ENCODE data around the gene DGKE.

The DGKE gene

GRCh38 chr17:56870081-56870651, 36.2 kb downstream of the DGKE start:
- Histone ChIP-seq H4K8ac (ENCODE audit: low read depth, low read length) (no peak overlapping the region), H3K27ac (ENCODE audit: low read depth, low read length) (no peak overlapping the region), H2BK120ac (ENCODE audit: low read depth, low read length) (no peak overlapping the region), H3K79me1 (ENCODE audit: low read length) (no peaks in the 10 kb centered on the region), H3K4ac (ENCODE audit: low read depth, low read length) (no peak overlapping the region), H3K4me3 (ENCODE audit: low read length) (no peak overlapping the region), H2BK15ac (replicated peaks; ENCODE audit: low read depth) (no peak overlapping the region), H3K4me2 (ENCODE audit: low read length) (no peak overlapping the region), H3K56ac (ENCODE audit: low read length) (no peak overlapping the region), H4K5ac (ENCODE audit: low read length) (no peak overlapping the region), H2AK5ac (ENCODE audit: low read length) (no peak overlapping the region), H3K23ac (ENCODE audit: low read length) (no peak overlapping the region), H3K9ac (ENCODE audit: low read length) (no peak overlapping the region), H3K36me3 (ENCODE audit: control insufficient read depth, insufficient read depth, low read length) (no peaks in the 10 kb centered on the region), H3K27me3 (ENCODE audit: insufficient read depth, low read length, poor library complexity) (no peaks in the 10 kb centered on the region), H3K4me1 (ENCODE audit: control insufficient read depth, low read depth, low read length) (no peaks in the 10 kb centered on the region), H3K18ac (ENCODE audit: low read length) (no peak overlapping the region), H2BK5ac (ENCODE audit: low read length) (no peak overlapping the region), H3K79me2 (ENCODE audit: control insufficient read depth, insufficient read depth, low read length) (no peaks in the 10 kb centered on the region)
- no CpG with 5 or more reads among the region's 4 CpGs for whole genome bisulfite sequencing (ENCODE audit: extremely low coverage, insufficient coverage, low lambda C conversion rate)
- no peak for DNase-seq

- H3K27ac ChIP-seq (ENCODE audit: low read depth, low read length): no peak overlapping the region
- no peak overlapping the region for H4K8ac ChIP-seq (ENCODE audit: low read depth, low read length)
- no peak overlapping the region for H3K9ac ChIP-seq (ENCODE audit: low read length)
- H2BK15ac ChIP-seq (replicated peaks; ENCODE audit: low read depth): no peak overlapping the region
- H3K79me2 ChIP-seq (ENCODE audit: control insufficient read depth, insufficient read depth, low read length): no peaks in the 10 kb centered on the region
- H3K23ac ChIP-seq (ENCODE audit: low read length): no peak overlapping the region
- H2BK5ac ChIP-seq (ENCODE audit: low read length): no peak overlapping the region
- no peak overlapping the region for H3K56ac ChIP-seq (ENCODE audit: low read length)
- no peak overlapping the region for H3K4me3 ChIP-seq (ENCODE audit: low read length)
- no peak overlapping the region for H2BK120ac ChIP-seq (ENCODE audit: low read depth, low read length)
- no peak overlapping the region for H4K5ac ChIP-seq (ENCODE audit: low read length)
- WGBS (ENCODE audit: extremely low coverage, insufficient coverage, low lambda C conversion rate): no CpG with 5 or more reads among the region's 7 CpGs
- H3K4ac ChIP-seq (ENCODE audit: low read depth, low read length): no peak overlapping the region
- H3K36me3 ChIP-seq (ENCODE audit: control insufficient read depth, insufficient read depth, low read length): no peaks in the 10 kb centered on the region
- no peak overlapping the region for H3K4me2 ChIP-seq (ENCODE audit: low read length)
- DNase-seq: no peak
- no peaks in the 10 kb centered on the region for H3K27me3 ChIP-seq (ENCODE audit: insufficient read depth, low read length, poor library complexity)
- no peak overlapping the region for H3K18ac ChIP-seq (ENCODE audit: low read length)
- H2AK5ac ChIP-seq (ENCODE audit: low read length): no peak overlapping the region
- no peaks in the 10 kb centered on the region for H3K4me1 ChIP-seq (ENCODE audit: control insufficient read depth, low read depth, low read length)
- no peaks in the 10 kb centered on the region for H3K79me1 ChIP-seq (ENCODE audit: low read length)
Observed at GRCh38 chr17:56876766-56877179, 42.8 kb downstream of the DGKE start.

- H2BK5ac ChIP-seq (ENCODE audit: low read length): no peak overlapping the region
- H4K8ac ChIP-seq (ENCODE audit: low read depth, low read length): no peak overlapping the region
- H3K36me3 ChIP-seq (ENCODE audit: control insufficient read depth, insufficient read depth, low read length): no peaks in the 10 kb centered on the region
- H3K4me3 ChIP-seq (ENCODE audit: low read length): no peak overlapping the region
- no peaks in the 10 kb centered on the region for H3K27me3 ChIP-seq (ENCODE audit: insufficient read depth, low read length, poor library complexity)
- no peak overlapping the region for H3K27ac ChIP-seq (ENCODE audit: low read depth, low read length)
- no peak overlapping the region for H3K18ac ChIP-seq (ENCODE audit: low read length)
- no peak overlapping the region for H3K56ac ChIP-seq (ENCODE audit: low read length)
- H3K79me2 ChIP-seq (ENCODE audit: control insufficient read depth, insufficient read depth, low read length): no peaks in the 10 kb centered on the region
- H2BK15ac ChIP-seq (replicated peaks; ENCODE audit: low read depth): no peak overlapping the region
- no peak overlapping the region for H2BK120ac ChIP-seq (ENCODE audit: low read depth, low read length)
- no peak overlapping the region for H3K9ac ChIP-seq (ENCODE audit: low read length)
- no peak overlapping the region for H4K5ac ChIP-seq (ENCODE audit: low read length)
- no peak overlapping the region for H3K4me2 ChIP-seq (ENCODE audit: low read length)
- DNase-seq: no peak
- WGBS (ENCODE audit: extremely low coverage, insufficient coverage, low lambda C conversion rate): no CpG with 5 or more reads among the region's 7 CpGs
- H2AK5ac ChIP-seq (ENCODE audit: low read length): no peak overlapping the region
- H3K23ac ChIP-seq (ENCODE audit: low read length): no peak overlapping the region
- no peak overlapping the region for H3K4ac ChIP-seq (ENCODE audit: low read depth, low read length)
- no peaks in the 10 kb centered on the region for H3K79me1 ChIP-seq (ENCODE audit: low read length)
- H3K4me1 ChIP-seq (ENCODE audit: control insufficient read depth, low read depth, low read length): no peaks in the 10 kb centered on the region
Observed at GRCh38 chr17:56879280-56879679, 45.3 kb downstream of the DGKE start.

GRCh38 chr17:56880133-56880532, 46.2 kb downstream of the DGKE start:
- Histone ChIP-seq H3K23ac (ENCODE audit: low read length) (no peak overlapping the region), H2BK15ac (replicated peaks; ENCODE audit: low read depth) (no peak overlapping the region), H4K8ac (ENCODE audit: low read depth, low read length) (no peak overlapping the region), H3K4ac (ENCODE audit: low read depth, low read length) (no peak overlapping the region), H3K36me3 (ENCODE audit: control insufficient read depth, insufficient read depth, low read length) (no peaks in the 10 kb centered on the region), H3K4me3 (ENCODE audit: low read length) (no peak overlapping the region), H3K27me3 (ENCODE audit: insufficient read depth, low read length, poor library complexity) (no peaks in the 10 kb centered on the region), H2BK5ac (ENCODE audit: low read length) (no peak overlapping the region), H2BK120ac (ENCODE audit: low read depth, low read length) (no peak overlapping the region), H3K4me1 (ENCODE audit: control insufficient read depth, low read depth, low read length) (no peaks in the 10 kb centered on the region), H3K18ac (ENCODE audit: low read length) (no peak overlapping the region), H3K79me2 (ENCODE audit: control insufficient read depth, insufficient read depth, low read length) (no peaks in the 10 kb centered on the region), H3K27ac (ENCODE audit: low read depth, low read length) (no peak overlapping the region), H4K5ac (ENCODE audit: low read length) (no peak overlapping the region), H2AK5ac (ENCODE audit: low read length) (no peak overlapping the region), H3K56ac (ENCODE audit: low read length) (no peak overlapping the region), H3K4me2 (ENCODE audit: low read length) (no peak overlapping the region), H3K79me1 (ENCODE audit: low read length) (no peaks in the 10 kb centered on the region), H3K9ac (ENCODE audit: low read length) (no peak overlapping the region)
- no peak for DNase-seq
- no CpG with 5 or more reads among the region's 3 CpGs for WGBS (ENCODE audit: extremely low coverage, insufficient coverage, low lambda C conversion rate)

- Histone ChIP-seq H3K4me2 (ENCODE audit: low read length) (no peak overlapping the region), H3K18ac (ENCODE audit: low read length) (no peak overlapping the region), H3K79me2 (ENCODE audit: control insufficient read depth, insufficient read depth, low read length) (no peaks in the 10 kb centered on the region), H3K79me1 (ENCODE audit: low read length) (no peaks in the 10 kb centered on the region), H3K36me3 (ENCODE audit: control insufficient read depth, insufficient read depth, low read length) (no peaks in the 10 kb centered on the region), H3K56ac (ENCODE audit: low read length) (no peak overlapping the region), H3K4me3 (ENCODE audit: low read length) (no peak overlapping the region), H3K4ac (ENCODE audit: low read depth, low read length) (no peak overlapping the region), H2BK120ac (ENCODE audit: low read depth, low read length) (no peak overlapping the region), H3K27ac (ENCODE audit: low read depth, low read length) (no peak overlapping the region), H4K8ac (ENCODE audit: low read depth, low read length) (no peak overlapping the region), H2BK15ac (replicated peaks; ENCODE audit: low read depth) (no peak overlapping the region), H3K9ac (ENCODE audit: low read length) (no peak overlapping the region), H2BK5ac (ENCODE audit: low read length) (no peak overlapping the region), H4K5ac (ENCODE audit: low read length) (no peak overlapping the region), H3K27me3 (ENCODE audit: insufficient read depth, low read length, poor library complexity) (no peaks in the 10 kb centered on the region), H3K23ac (ENCODE audit: low read length) (no peak overlapping the region), H2AK5ac (ENCODE audit: low read length) (no peak overlapping the region), H3K4me1 (ENCODE audit: control insufficient read depth, low read depth, low read length) (no peaks in the 10 kb centered on the region)
- DNase-seq: no peak
- no CpG with 5 or more reads among the region's 8 CpGs for WGBS (ENCODE audit: extremely low coverage, insufficient coverage, low lambda C conversion rate)
Observed at GRCh38 chr17:56880571-56880970, 46.6 kb downstream of the DGKE start.

GRCh38 chr17:56881685-56882295, 47.8 kb downstream of the DGKE start:
- Histone ChIP-seq H3K36me3 (ENCODE audit: control insufficient read depth, insufficient read depth, low read length) (no peaks in the 10 kb centered on the region), H2AK5ac (ENCODE audit: low read length) (no peak overlapping the region), H3K23ac (ENCODE audit: low read length) (no peak overlapping the region), H3K4me2 (ENCODE audit: low read length) (no peak overlapping the region), H2BK15ac (replicated peaks; ENCODE audit: low read depth) (no peak overlapping the region), H3K79me2 (ENCODE audit: control insufficient read depth, insufficient read depth, low read length) (no peaks in the 10 kb centered on the region), H3K4ac (ENCODE audit: low read depth, low read length) (no peak overlapping the region), H2BK5ac (ENCODE audit: low read length) (no peak overlapping the region), H4K8ac (ENCODE audit: low read depth, low read length) (no peak overlapping the region), H4K5ac (ENCODE audit: low read length) (no peak overlapping the region), H2BK120ac (ENCODE audit: low read depth, low read length) (no peak overlapping the region), H3K27ac (ENCODE audit: low read depth, low read length) (no peak overlapping the region), H3K4me1 (ENCODE audit: control insufficient read depth, low read depth, low read length) (no peaks in the 10 kb centered on the region), H3K4me3 (ENCODE audit: low read length) (no peak overlapping the region), H3K79me1 (ENCODE audit: low read length) (no peaks in the 10 kb centered on the region), H3K9ac (ENCODE audit: low read length) (no peak overlapping the region), H3K56ac (ENCODE audit: low read length) (no peak overlapping the region), H3K18ac (ENCODE audit: low read length) (no peak overlapping the region), H3K27me3 (ENCODE audit: insufficient read depth, low read length, poor library complexity) (no peaks in the 10 kb centered on the region)
- no peak for DNase-seq
- no CpG with 5 or more reads among the region's 3 CpGs for WGBS (ENCODE audit: extremely low coverage, insufficient coverage, low lambda C conversion rate)
